ENCODE results near the gene ADIPOR2.

DNA sequence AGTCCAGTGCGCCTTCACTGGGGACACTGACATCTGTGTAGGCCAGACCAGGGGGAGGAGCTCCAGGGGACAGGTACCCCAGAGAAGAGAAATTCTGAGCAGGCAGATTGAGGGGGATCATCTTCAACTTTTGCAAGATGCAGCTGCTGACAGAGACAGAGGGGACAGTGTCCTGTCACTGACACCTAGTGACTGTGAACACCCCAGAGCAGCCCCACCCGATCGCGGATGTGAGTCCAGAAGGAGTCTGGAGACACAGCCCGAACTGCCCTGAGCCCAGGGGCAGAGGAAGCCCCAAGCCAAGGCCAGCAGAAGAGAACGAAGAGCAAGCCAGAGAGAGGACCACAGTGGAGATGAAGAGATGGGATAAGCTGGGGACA lies 107.8 kb downstream of the ADIPOR2 start:
- TF ChIP-seq, protein P1, sequence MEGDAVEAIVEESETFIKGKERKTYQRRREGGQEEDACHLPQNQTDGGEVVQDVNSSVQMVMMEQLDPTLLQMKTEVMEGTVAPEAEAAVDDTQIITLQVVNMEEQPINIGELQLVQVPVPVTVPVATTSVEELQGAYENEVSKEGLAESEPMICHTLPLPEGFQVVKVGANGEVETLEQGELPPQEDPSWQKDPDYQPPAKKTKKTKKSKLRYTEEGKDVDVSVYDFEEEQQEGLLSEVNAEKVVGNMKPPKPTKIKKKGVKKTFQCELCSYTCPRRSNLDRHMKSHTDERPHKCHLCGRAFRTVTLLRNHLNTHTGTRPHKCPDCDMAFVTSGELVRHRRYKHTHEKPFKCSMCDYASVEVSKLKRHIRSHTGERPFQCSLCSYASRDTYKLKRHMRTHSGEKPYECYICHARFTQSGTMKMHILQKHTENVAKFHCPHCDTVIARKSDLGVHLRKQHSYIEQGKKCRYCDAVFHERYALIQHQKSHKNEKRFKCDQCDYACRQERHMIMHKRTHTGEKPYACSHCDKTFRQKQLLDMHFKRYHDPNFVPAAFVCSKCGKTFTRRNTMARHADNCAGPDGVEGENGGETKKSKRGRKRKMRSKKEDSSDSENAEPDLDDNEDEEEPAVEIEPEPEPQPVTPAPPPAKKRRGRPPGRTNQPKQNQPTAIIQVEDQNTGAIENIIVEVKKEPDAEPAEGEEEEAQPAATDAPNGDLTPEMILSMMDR (IDR thresholded peaks at IDR 0.05), result no peak
- TF ChIP-seq POLR2A (IDR thresholded peaks at IDR 0.05), result no peak

All from ovary (tissue), 3 donors.